Natural killer cell (primary cell): ENCODE data around the gene PMCH. TPM values are rescaled to one million over a fixed set of nuclear protein-coding genes. Genes with fewer than 3 reads are reported as not detected.
"Not testable (repeated sequence)": the region's sequence is repeated elsewhere in the genome, so short reads cannot be mapped to it uniquely, and the experiment has no call there.

ENCODE experiments used
- ATAC-seq, 3 donors: fragments of 150-1000 bp in 2 of 3; fragments of 200-7000 bp in 1 of 3; cut with Tn5 transposase; 1 replicate in 1 of 3; 2 replicates in 2 of 3; pipeline ENCODE4 v1.10.0; 2021; ENCODE audit warnings: mild to moderate bottlenecking in 2 of 3, moderate library complexity in 2 of 3
- DNase-seq, 2 donors: peaks; one replicate each; pipeline versions ENCODE4 v3.0.0 to v3.0.0-alpha.2; 2013 to 2021; ENCODE audit warnings: mixed read lengths in 1 of 2
- H3K27ac ChIP-seq: one replicate; pipeline ENCODE4 v1.5.1; 2013; ENCODE audit warnings: mild to moderate bottlenecking, low read length
- H3K27me3 ChIP-seq: one replicate; pipeline ENCODE4 v1.6.1; 2013; ENCODE audit warnings: low read length; ENCODE audit not compliant: control insufficient read depth, insufficient read depth
- H3K36me3 ChIP-seq: one replicate; pipeline ENCODE4 v1.6.1; 2013; ENCODE audit warnings: low read length; ENCODE audit not compliant: control insufficient read depth, insufficient read depth
- H3K4me1 ChIP-seq: one replicate; pipeline ENCODE4 v1.6.1; 2013; ENCODE audit warnings: low read length; ENCODE audit not compliant: control insufficient read depth, insufficient read depth
- H3K4me3 ChIP-seq: one replicate; pipeline ENCODE4 v1.5.1; 2013; ENCODE audit warnings: low read length
- H3K9me3 ChIP-seq: one replicate; pipeline ENCODE4 v1.6.1; 2013; ENCODE audit warnings: low read length; ENCODE audit not compliant: control insufficient read depth, insufficient read depth
- H3K27ac Mint-ChIP-seq, 2 donors: one replicate each; pipeline ENCODE4 v1.8.0; 2022; ENCODE audit warnings: mild to moderate bottlenecking in 2 of 2, mixed read lengths in 2 of 2, moderate library complexity in 1 of 2
- H3K27me3 Mint-ChIP-seq, 2 donors: one replicate each; pipeline ENCODE4 v1.8.0; 2022; ENCODE audit warnings: low read depth in 2 of 2, mixed read lengths in 2 of 2
- H3K36me3 Mint-ChIP-seq: one replicate; pipeline ENCODE4 v1.8.0; 2022; ENCODE audit warnings: mixed read lengths
- H3K4me1 Mint-ChIP-seq, 2 donors: one replicate each; pipeline ENCODE4 v1.8.0; 2022; ENCODE audit warnings: mixed read lengths in 2 of 2
- H3K4me3 Mint-ChIP-seq: one replicate; pipeline ENCODE4 v1.8.0; 2022; ENCODE audit warnings: mild to moderate bottlenecking, moderate library complexity, mixed read lengths
- H3K9me3 Mint-ChIP-seq, 2 donors: one replicate each; pipeline ENCODE4 v1.8.0; 2022; ENCODE audit warnings: mixed read lengths in 2 of 2
- CTCF ChIP-seq: fragments of 200-600 bp; IDR thresholded peaks from one replicate; pipeline ENCODE4 v1.8.0; 2022; ENCODE audit warnings: antibody characterized with exemption
- WGBS: methylation state at CpG from one replicate; pipeline ENCODE4 v1.1.7; 2013; ENCODE audit warnings: missing lambda C conversion rate; ENCODE audit not compliant: insufficient coverage; 5-methylcytosine and 5-hydroxymethylcytosine counted together
- intact Hi-C: fragments of 100-400 bp; cut with micrococcal nuclease; formaldehyde crosslinking; loops from one replicate; pipeline ENCODE4 v1.14.2; 2022
- total RNA-seq, 4 donors: library from RNA; stranded (reverse); fragments of 120-200 nt in 1 of 4; gene quantifications; one replicate each; pipeline versions ENCODE4 v1.2.3 to v1.2.4, GENCODE V29; 2013 to 2022

Gene PMCH
- total RNA-seq, 3 donors from 2014 or later (not counting 1 experiment from before 2014, with no cell fraction given) = not detected

DNA sequence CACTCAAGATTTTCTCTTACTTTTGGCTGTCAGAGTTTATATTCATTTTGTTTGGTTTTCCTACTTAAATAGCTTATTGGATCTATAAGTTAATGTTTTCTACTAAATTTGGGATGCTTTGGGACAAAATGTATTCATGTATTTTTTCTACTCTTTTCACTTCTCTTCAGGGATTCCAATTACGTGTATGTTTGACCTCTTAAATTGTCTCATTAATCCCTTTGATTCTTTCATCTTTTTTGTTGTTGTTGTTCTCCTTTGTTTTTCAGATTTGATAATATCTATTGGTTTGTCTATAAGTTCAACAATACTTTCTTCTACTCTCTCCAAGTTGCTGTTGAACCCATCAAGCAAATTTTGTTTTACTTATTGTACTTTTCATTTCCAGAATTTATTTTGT lies 34.2 kb downstream of the PMCH start:
- intact Hi-C loops = no loop called here
- H3K9me3 Mint-ChIP-seq = no peaks in the 10 kb centered on the region
- no peak overlapping the region for H3K4me3 ChIP-seq

GRCh38 chr12:102155206-102155605 lies 42.4 kb downstream of the PMCH start:
- H3K4me3 ChIP-seq, ATAC-seq, H3K4me1 ChIP-seq, H3K27me3 ChIP-seq, H3K4me3 Mint-ChIP-seq, H3K27me3 Mint-ChIP-seq, intact Hi-C loops, H3K9me3 ChIP-seq, DNase-seq, H3K9me3 Mint-ChIP-seq, H3K36me3 Mint-ChIP-seq, H3K36me3 ChIP-seq, H3K27ac ChIP-seq, H3K4me1 Mint-ChIP-seq, H3K27ac Mint-ChIP-seq: not testable (repeated sequence)
- WGBS = 100% methylated on average over 3 of the region's 3 CpGs

More for the DNA sequence above, 34.2 kb downstream of the PMCH start:
- Mint-ChIP-seq H3K4me1 (no peaks in the 10 kb centered on the region), H3K27me3 (no peaks in the 10 kb centered on the region), H3K4me3 (no peak overlapping the region), H3K27ac (no peak overlapping the region), H3K36me3 (no peaks in the 10 kb centered on the region)
- Histone ChIP-seq H3K27me3 (no peaks in the 10 kb centered on the region), H3K4me1 (no peaks in the 10 kb centered on the region), H3K27ac (no peak overlapping the region), H3K36me3 (no peaks in the 10 kb centered on the region), H3K9me3 (no peaks in the 10 kb centered on the region)
- WGBS = no CpG with 5 or more reads among the region's 1 CpG
- TF ChIP-seq CTCF = no peak
- ATAC-seq = no peak
- DNase-seq = no peak

DNA sequence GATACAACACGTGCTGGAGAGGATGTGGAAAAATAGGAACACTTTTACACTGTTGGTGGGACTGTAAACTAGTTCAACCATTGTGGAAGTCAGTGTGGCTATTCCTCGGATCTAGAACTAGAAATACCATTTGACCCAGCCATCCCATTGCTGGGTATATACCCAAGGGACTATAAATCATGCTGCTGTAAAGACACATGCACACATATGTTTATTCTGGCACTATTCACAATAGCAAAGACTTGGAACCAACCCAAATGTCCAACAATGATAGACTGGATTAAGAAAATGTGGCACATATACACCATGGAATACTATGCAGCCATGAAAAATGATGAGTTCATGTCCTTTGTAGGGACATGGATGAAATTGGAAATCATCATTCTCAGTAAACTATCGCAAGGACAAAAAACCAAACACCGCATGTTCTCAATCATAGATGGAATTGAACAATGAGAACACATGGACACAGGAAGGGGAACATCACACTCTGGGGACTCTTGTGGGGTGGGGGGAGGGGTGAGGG lies 50.5 kb downstream of the PMCH start:
- H3K4me1 ChIP-seq, H3K9me3 Mint-ChIP-seq, H3K27me3 ChIP-seq, H3K4me3 Mint-ChIP-seq, H3K4me1 Mint-ChIP-seq, H3K9me3 ChIP-seq, H3K4me3 ChIP-seq, intact Hi-C loops, H3K27ac ChIP-seq, ATAC-seq, DNase-seq, H3K36me3 Mint-ChIP-seq, H3K36me3 ChIP-seq, H3K27me3 Mint-ChIP-seq, H3K27ac Mint-ChIP-seq: not testable (repeated sequence)
- 100% methylated on average over 3 of the region's 4 CpGs for WGBS

Other genes starting within 250 kb of the PMCH start
- 10 to 100 TPM; 34.6 to 43.2 (median 41.4) TPM for gene WASHC3, start 135.8 kb downstream of the PMCH start, total RNA-seq
- 10 to 100 TPM; 10.6 to 14.7 (median 10.7) TPM for gene NUP37, start 77.7 kb downstream of the PMCH start, total RNA-seq
- 1 to 10 TPM; 2.8 to 5.6 (median 3.5) TPM for gene PARPBP, start 77.7 kb downstream of the PMCH start, total RNA-seq